MCF 10A (cell line): ENCODE measurements around the gene HPCA. TPM values are rescaled to one million over a fixed set of nuclear protein-coding genes. Genes with fewer than 3 reads are reported as not detected.

Experiments used
- BruUV-seq: library from RNA; stranded (reverse); fragments of 400-500 nt; replicated peaks from 2 replicates; lab custom pipeline; 2021; lab: Mats Ljungman, UMichigan
- CTCF ChIA-PET: fragments of 300-600 bp; sonication (Branson Sonifier 250); formaldehyde crosslinking; extraction: SDS; loops from one replicate; lab custom pipeline; 2021; ENCODE audit warnings: antibody characterized with exemption, inconsistent platforms; lab: Yijun Ruan, JAX
- POLR2A ChIA-PET: fragments of 300-600, 350-650 bp; sonication (Branson Sonifier 250); formaldehyde crosslinking; extraction: SDS; loops from one replicate; lab custom pipeline; 2020; ENCODE audit warnings: antibody characterized with exemption, inconsistent platforms; lab: Yijun Ruan, JAX
- DNase-seq: peaks from one replicate; pipeline ENCODE4 v3.0.0-alpha.2; 2018; ENCODE audit not compliant: unreplicated experiment
- H3K27ac Mint-ChIP-seq: one replicate; pipeline ENCODE4 v1.8.0; 2022; ENCODE audit warnings: mild to moderate bottlenecking, low read depth, mixed read lengths; ENCODE audit not compliant: unreplicated experiment
- H3K27me3 Mint-ChIP-seq: one replicate; pipeline ENCODE4 v1.8.0; 2022; ENCODE audit warnings: mixed read lengths; ENCODE audit not compliant: insufficient read depth, unreplicated experiment
- H3K36me3 Mint-ChIP-seq: one replicate; pipeline ENCODE4 v1.8.0; 2022; ENCODE audit warnings: mild to moderate bottlenecking, moderate library complexity, mixed read lengths; ENCODE audit not compliant: insufficient read depth, unreplicated experiment
- H3K4me1 Mint-ChIP-seq: one replicate; pipeline ENCODE4 v1.8.0; 2022; ENCODE audit warnings: mixed read lengths; ENCODE audit not compliant: insufficient read depth, unreplicated experiment
- H3K4me3 Mint-ChIP-seq: one replicate; pipeline ENCODE4 v1.8.0; 2022; ENCODE audit warnings: mild to moderate bottlenecking, moderate library complexity, mixed read lengths; ENCODE audit not compliant: unreplicated experiment
- H3K9me3 Mint-ChIP-seq: one replicate; pipeline ENCODE4 v1.8.0; 2022; ENCODE audit warnings: mixed read lengths; ENCODE audit not compliant: unreplicated experiment
- intact Hi-C: fragments of 100-400 bp; cut with micrococcal nuclease; formaldehyde crosslinking; loops from 2 replicates; pipeline ENCODE4 v1.14.1; 2022
- total RNA-seq: library from RNA; stranded (reverse); gene quantifications from 2 replicates; pipeline ENCODE4 v1.2.3, GENCODE V29; 2022
- TF ChIP-seq, protein P1 (sequence below): fragments of 200-600 bp; IDR thresholded peaks from one replicate; pipeline ENCODE4 v1.8.0; 2022; ENCODE audit warnings: antibody characterized with exemption, mild to moderate bottlenecking; ENCODE audit not compliant: unreplicated experiment

The HPCA gene
- total RNA-seq, 1 experiment from 2014 or later = not detected

DNA sequence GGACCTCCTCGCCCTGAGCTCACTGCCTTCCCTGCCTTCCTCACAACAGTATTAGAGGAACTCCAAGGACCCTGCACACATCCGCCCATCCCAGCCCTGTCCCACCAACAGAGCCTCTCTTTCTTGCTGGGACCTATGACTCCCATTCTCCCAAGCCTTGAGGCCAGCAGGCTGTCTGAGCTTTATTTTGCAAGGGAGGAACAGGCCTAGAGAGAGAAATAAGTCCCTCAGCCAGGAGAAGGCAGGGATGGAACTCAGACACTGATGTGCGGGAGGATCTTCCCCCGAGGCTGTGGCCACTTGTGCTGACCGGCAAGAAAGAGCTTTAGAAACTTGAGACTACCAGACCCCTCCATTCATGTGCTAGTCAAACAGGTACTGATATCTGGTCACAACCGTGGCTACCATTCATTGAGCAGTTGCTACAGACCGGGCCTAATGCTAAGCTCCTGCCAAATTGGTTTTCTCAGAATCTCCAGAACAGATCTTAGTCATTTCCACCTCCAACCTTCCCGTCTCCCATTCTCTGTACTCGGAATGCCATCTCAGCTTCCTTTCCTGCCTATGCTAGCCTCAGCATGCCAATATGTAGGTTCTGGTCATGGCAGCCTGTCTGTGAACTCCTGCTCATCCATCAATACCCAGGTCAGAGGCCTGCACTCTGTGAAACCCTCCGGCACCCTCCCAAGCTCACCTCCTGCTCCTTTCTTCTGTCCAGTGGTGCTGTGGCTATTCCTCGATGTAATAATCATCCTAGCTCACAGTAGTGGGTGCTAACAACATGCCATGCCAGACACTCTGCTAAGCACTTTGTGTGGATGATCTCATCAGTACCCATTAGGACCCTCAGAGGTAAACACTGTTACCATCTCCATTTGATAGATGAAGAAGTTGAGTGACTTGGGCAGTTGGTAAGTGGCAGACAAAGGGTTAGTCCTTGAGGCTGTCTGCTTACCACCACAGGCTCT lies 11.1 kb downstream of the HPCA start:
- ChIA-PET CTCF (interaction anchor here (0.5 to 1.5 kb wide), 5 partner anchors 20 to 190 kb away, joined by 3 to 6 read pairs (median 3); no protein-coding TSS in a partner anchor), POLR2A (no interaction called here)
- Mint-ChIP-seq H3K4me3 (no peak overlapping the region), H3K4me1 (no peaks in the 10 kb centered on the region), H3K9me3 (no peaks in the 10 kb centered on the region), H3K27me3 (peaks cover 13% of the 10 kb centered on the region), H3K27ac (no peak overlapping the region), H3K36me3 (no peaks in the 10 kb centered on the region)
- BruUV-seq = no TSS peak
- intact Hi-C loops = no loop called here
- TF ChIP-seq, protein P1, sequence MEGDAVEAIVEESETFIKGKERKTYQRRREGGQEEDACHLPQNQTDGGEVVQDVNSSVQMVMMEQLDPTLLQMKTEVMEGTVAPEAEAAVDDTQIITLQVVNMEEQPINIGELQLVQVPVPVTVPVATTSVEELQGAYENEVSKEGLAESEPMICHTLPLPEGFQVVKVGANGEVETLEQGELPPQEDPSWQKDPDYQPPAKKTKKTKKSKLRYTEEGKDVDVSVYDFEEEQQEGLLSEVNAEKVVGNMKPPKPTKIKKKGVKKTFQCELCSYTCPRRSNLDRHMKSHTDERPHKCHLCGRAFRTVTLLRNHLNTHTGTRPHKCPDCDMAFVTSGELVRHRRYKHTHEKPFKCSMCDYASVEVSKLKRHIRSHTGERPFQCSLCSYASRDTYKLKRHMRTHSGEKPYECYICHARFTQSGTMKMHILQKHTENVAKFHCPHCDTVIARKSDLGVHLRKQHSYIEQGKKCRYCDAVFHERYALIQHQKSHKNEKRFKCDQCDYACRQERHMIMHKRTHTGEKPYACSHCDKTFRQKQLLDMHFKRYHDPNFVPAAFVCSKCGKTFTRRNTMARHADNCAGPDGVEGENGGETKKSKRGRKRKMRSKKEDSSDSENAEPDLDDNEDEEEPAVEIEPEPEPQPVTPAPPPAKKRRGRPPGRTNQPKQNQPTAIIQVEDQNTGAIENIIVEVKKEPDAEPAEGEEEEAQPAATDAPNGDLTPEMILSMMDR = no peak
- no peak for DNase-seq

DNA sequence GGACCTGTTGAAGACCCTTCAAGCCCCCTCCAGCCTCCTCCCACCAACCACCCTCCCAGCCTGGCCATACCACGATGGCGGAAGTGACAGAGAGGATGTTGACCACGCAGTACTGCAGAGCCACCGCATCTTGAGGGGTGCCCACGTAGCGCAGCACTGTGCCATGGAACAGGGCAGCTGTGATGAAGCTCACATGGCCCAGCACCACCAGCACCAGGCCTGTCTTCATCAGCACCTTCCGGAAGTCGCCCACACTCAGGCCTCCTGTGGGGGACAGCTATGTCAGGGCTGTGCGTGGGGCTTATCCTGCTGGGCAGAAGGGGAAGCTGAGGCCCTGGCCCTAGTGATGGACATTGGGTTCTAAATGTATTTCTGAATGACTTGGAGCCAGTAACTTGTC lies 11.8 kb downstream of the HPCA start:
- ChIA-PET POLR2A (no interaction called here), CTCF (interaction anchor here (0.5 to 1.7 kb wide), 4 partner anchors 22 to 125 kb away, joined by 3 to 5 read pairs (median 4); no protein-coding TSS in a partner anchor)
- intact Hi-C loops = no loop called here
- BruUV-seq = no TSS peak
- TF ChIP-seq, protein P1 = no peak
- Mint-ChIP-seq H3K36me3 (no peaks in the 10 kb centered on the region), H3K4me1 (no peaks in the 10 kb centered on the region), H3K9me3 (no peaks in the 10 kb centered on the region), H3K27ac (no peak overlapping the region), H3K27me3 (peaks cover 6% of the 10 kb centered on the region), H3K4me3 (no peak overlapping the region)
- DNase-seq = no peak

DNA sequence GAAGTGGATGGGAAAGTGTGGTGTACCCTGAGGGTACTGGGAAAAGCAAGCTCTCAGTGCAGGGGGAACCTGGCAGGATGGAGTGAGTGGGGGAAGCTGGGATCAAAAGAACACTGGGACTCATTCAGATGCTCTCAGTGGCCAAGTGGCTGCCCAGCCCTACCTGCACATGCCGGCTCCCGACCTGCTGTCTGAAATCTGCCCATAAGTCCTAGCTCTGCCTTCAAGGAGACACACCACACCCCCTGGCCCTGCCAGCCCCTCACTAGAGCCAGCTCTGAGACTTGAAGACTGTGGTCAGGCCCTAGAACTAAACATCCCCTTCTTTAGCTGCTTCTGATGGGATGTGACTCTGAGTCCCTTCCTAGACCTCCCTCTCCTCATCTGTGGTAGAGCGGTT lies 12.7 kb downstream of the HPCA start:
- Mint-ChIP-seq H3K27ac (no peak overlapping the region), H3K36me3 (no peaks in the 10 kb centered on the region), H3K9me3 (no peaks in the 10 kb centered on the region), H3K4me3 (no peak overlapping the region), H3K27me3 (no peaks in the 10 kb centered on the region), H3K4me1 (no peaks in the 10 kb centered on the region)
- TF ChIP-seq, protein P1 = no peak
- BruUV-seq = no TSS peak
- POLR2A ChIA-PET = interaction anchor here (0.6 kb wide), 1 partner anchor 22 kb away, joined by 3 read pairs; no protein-coding TSS in a partner anchor
- DNase-seq = no peak
- CTCF ChIA-PET = interaction anchor here (1.0 to 1.7 kb wide), 3 partner anchors 23 to 126 kb away, joined by 3 to 5 read pairs (median 4); no protein-coding TSS in a partner anchor
- intact Hi-C loops = no loop called here

DNA sequence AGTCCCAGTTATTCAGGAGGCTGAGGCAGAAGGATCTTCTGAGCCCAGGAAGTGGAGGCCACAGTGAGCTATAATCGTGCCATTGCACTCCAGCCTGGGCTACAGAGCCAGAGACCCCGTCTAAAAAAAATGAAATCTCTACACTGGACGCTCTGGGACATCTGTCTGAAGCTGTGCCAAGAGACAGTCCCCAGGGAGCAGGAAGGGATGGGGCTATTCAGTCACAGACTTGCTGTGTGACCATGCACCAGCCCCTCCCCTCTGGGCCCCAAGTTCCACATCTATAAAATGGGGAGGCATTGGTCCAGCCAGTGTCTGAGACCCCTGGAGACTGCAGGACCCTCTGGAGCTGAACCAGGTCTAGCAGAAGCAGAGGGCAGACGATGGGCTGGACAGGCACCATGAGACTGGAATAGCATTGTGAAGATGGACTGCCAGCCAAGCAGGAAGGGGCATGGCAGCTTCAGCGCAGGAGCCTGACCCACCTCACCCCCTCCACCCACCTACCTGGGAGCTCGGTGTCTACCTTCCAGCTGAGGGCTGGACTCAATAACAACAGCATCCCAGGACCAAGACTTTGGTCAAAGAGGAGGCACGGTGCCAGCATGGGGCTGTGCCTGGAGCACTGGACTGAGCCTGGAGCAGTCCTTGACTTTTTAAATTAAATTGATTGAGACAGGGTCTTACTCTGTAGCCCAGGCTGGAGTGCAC lies 13.4 kb downstream of the HPCA start:
- Mint-ChIP-seq H3K9me3 (no peaks in the 10 kb centered on the region), H3K4me1 (no peaks in the 10 kb centered on the region), H3K27me3 (no peaks in the 10 kb centered on the region), H3K4me3 (no peak overlapping the region), H3K27ac (no peak overlapping the region), H3K36me3 (no peaks in the 10 kb centered on the region)
- DNase-seq = no peak
- no TSS peak for BruUV-seq
- ChIA-PET CTCF (interaction anchor here (1.7 kb wide), 1 partner anchor 27 kb away, joined by 5 read pairs; no protein-coding TSS in a partner anchor), POLR2A (interaction anchor here (0.6 kb wide), 1 partner anchor 23 kb away, joined by 3 read pairs; no protein-coding TSS in a partner anchor)
- intact Hi-C loops = no loop called here
- TF ChIP-seq, protein P1 = no peak
